GM12865 (cell line): Measurements from ENCODE around the gene CCL19.

Source experiments
- DNase-seq: peaks from one replicate; pipeline ENCODE4 v3.0.0; 2010; ENCODE audit warnings: low read depth
- H3K4me3 ChIP-seq: 2 replicates; pipeline ENCODE4 v1.5.1; 2011; ENCODE audit warnings: mild to moderate bottlenecking, low read depth, low read length, control low read depth
- TF ChIP-seq, protein P1 (sequence below): IDR thresholded peaks from 2 replicates; pipeline ENCODE4 v1.5.1; 2011; ENCODE audit warnings: low read length, control low read depth, low read depth, inconsistent platforms; ENCODE audit not compliant: insufficient read depth; ENCODE audit errors: missing control alignments

Gene CCL19

DNA sequence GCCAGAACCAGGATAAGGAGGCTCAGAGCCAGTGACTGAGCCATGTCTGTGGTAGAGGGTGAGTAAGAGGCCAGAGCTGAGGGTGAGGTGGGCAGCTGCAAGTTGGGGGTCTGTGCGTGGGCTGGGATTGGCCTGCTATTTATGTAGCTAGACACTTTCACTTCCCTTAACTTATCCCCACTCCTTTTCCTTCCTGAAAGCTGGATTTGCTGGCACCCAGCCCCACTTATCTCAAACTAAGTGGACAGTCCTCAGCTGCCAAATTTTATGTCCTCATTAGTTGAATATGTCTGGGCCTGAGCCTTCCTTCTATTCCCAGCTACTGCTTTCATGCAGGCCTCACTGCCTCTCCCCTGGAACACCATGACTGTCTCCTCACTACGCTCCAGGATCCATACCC lies 18.9 kb upstream of the CCL19 start, which contains the start of gene CCL21:
CCL21 (minus strand) TSS at position 114 of the 400 bp plus-strand sequence; CDS start at position 44, 70 bp downstream.
- DNase-seq, result no peak
- TF ChIP-seq, protein P1, sequence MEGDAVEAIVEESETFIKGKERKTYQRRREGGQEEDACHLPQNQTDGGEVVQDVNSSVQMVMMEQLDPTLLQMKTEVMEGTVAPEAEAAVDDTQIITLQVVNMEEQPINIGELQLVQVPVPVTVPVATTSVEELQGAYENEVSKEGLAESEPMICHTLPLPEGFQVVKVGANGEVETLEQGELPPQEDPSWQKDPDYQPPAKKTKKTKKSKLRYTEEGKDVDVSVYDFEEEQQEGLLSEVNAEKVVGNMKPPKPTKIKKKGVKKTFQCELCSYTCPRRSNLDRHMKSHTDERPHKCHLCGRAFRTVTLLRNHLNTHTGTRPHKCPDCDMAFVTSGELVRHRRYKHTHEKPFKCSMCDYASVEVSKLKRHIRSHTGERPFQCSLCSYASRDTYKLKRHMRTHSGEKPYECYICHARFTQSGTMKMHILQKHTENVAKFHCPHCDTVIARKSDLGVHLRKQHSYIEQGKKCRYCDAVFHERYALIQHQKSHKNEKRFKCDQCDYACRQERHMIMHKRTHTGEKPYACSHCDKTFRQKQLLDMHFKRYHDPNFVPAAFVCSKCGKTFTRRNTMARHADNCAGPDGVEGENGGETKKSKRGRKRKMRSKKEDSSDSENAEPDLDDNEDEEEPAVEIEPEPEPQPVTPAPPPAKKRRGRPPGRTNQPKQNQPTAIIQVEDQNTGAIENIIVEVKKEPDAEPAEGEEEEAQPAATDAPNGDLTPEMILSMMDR, result no peak
- no peak within 1 kb of the TSS for H3K4me3 ChIP-seq

DNA sequence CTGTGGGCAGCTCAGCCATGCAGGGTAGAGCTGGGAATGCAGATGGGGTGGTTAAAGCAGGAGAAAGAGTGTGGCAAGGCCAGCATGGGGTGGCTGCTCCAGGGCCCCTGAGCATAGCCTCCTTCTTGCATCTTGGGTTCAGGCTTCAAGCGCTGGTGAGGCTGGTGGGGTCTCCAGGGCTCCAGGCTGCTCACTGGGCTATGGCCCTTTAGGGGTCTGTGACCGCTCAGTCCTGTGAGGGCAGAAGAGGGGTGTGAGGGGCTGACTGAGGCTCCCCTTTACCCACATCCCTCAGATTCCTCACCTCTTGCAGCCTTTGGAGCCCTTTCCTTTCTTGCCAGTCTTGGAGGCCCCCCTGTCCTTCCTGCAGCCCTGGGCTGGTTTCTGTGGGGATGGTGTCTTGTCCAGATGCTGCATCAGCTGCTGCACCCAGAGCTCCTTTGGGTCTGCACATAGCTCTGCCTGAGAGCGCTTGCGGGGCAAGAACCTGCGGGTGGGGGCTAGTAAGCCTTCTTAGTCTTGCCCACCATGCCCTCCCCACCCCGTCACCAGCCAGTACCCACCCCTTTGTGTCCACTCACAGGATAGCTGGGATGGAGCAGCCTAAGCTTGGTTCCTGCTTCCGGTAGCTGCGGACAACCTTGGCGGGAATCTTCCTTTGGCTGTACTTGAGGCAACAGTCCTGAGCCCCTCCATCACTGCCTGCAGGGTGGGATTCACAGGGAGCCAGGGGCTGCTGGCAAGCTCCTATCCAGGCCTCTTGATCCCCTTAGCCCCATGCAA lies 18.3 kb upstream of the CCL19 start:
- TF ChIP-seq, protein P1, result no peak
- no peak overlapping the region for H3K4me3 ChIP-seq
- no peak for DNase-seq

DNA sequence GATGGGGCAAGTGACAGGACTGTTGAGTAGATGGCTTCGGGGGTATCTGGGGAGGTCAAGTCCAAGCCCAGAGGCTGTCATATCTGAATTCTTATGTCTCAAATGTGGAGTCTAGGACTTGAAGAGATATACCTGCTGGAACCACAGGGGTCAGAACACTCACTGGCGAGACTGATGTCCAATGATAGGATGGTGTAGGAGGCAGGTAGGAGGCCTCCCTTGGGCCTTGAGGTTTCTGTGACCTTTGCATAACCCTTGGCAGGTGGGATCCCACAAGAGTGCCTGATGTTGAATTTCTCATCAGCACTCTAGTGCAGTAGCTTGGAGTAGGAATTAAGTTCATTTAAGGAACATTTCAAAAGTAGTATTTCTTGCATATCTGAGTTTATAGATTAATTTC lies 16.1 kb upstream of the CCL19 start:
- TF ChIP-seq, protein P1, result no peak
- H3K4me3 ChIP-seq, result no peak overlapping the region
- DNase-seq, result no peak

DNA sequence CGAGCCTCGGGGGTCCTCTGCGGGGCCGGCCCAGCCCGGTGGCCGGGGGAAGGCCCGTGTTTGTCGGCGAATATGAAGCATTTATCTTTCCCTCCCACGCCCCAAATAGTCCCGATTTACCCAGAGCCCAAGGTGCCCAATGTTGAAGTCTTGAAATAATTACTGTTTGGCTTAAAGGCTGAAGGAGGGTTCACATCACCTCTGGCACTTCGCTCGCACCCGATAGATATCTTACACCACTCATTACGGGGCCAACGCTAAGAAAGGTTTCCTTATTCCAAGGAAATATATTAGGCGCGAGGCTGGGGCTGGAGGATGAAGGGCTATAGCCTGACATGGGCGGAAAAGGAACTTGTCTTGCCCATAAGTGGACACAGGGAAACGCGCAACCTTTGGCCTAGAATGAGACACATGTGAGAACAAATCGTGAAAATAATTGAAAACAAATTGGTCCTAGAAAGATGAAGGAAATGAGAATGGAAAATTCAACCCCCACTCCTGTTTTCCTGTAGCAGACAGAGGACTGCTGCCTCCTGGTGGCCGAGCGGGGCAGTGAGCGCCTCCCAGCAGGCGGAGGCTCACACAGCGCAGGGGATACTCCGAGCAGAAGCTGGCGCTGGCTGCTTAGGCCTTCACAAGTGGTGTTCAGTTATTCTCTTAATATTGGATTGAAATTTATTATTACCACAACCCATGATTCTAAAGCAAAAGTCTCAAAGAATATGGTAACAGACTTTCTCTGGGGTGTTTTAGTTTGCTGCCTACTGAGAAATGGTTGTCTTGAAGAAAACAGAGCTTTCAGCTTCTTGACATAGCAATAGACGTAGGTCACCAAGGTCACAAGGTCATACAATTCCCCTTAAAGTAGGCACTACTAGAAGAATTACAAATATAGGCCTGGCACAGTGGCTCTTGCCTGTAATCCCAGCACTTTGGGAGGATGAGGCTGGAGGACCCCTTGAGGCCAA lies 11.0 kb upstream of the CCL19 start:
- H3K4me3 ChIP-seq, result peak overlapping the region; percentile 21; the same call in 1 of the 2 replicates
- TF ChIP-seq, protein P1, result peak; percentile 98
- DNase-seq, result peak; percentile 78

DNA sequence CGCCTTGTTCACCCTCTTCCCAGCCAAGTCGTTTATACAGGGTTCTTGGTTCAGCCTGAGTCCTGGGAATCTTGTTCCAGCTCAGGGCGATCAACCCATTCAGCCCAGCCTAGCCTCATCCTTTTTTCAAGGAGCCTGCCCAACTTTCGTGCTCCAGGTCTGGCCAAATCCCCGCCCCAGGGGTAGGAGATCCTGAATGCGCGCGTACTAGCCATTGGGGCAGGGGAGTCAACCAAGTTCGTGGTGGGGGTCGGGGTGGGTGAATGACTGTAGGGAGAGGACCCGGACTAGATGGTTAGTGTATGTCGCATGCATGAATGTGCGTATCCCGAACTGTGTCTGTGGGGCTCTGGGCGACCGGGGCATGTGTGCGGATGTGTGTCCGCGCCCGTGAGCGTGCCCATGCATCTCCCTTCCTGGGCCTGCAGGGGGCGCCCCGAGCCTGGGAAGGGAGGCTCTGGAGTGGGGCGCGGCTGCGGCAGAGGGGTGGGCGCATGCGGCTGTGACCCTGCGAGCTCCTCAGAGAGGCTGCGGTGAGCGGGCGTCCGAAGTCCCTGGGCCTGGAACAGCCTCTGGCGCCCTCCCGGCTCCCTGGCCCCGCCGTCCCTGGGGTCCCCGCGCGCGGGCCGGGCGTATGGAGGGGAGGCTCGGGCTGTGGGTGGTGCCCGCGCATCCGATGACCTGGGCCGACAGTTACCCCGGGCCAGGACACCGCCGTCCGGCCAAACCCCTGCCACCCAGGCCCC lies 10.1 kb upstream of the CCL19 start:
- DNase-seq, result peak; percentile 54
- TF ChIP-seq, protein P1, result peak; percentile 74
- peak overlapping the region; percentile 21; the same call in 1 of the 2 replicates for H3K4me3 ChIP-seq

DNA sequence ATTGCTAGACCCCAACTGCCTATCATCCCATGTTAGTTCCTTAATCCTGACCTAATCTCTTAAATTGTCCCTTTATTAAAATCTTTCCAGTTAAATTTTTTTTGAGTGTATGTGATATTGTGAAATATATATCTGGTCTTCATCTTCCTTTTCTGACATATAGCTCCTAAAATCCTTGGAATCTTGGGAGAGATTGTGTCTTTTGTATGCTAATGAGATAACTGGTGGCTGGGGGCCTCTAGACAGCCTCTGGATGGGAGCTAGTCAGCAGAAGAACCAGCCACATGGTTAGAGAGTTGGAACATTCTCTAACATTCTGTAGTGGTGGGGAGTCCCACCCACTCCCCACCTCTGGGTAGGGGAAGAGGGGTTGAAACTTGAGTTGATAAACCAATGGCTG lies 3.7 kb upstream of the CCL19 start:
- no peak for DNase-seq
- no peak overlapping the region for H3K4me3 ChIP-seq
- TF ChIP-seq, protein P1, result no peak
